Medulla oblongata (tissue), 1 donor: Measurements from ENCODE around the gene PCGF3.
"Not testable (repeated sequence)": the region's sequence is repeated elsewhere in the genome, so short reads cannot be mapped to it uniquely, and the experiment has no call there.

Experiments used
- DNase-seq: peaks from one replicate; pipeline ENCODE4 v3.0.0-alpha.2; 2015; ENCODE audit errors: extremely low spot score

PCGF3 gene

DNA sequence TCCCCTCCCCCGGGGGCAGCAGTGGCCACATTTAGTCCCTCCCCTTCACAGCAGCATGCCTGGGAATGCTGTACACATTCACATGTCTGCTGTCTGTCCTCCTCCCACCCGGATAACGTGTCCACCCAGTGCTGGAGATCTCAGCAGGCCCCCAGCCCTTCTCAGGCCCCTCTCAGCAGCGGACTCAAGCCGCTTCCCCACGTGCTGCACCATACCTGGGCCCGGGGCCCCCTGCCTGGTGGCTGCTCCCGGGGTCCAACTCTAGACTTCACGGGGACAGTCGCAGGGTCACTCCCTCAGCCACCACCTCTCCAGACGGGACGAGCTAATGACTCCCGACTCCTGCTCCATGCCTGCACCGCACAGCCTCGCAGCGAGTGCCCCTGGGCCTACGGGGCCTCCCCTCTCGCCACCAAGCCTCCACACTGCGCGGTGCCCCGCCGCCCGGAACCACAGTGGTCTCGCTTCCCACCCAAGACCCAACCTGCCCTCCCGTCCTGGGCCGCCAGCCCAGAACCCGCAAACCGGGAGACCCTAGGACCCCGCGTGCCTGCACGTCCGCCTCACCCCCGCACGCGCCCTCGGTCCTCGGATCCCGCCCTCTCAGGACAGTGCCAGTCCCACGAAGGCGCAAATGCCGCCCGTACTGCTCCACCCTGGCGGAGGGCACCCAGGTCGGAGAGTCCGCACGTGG is 1.3 kb upstream of the PCGF3 start:
- no peak for DNase-seq

DNA sequence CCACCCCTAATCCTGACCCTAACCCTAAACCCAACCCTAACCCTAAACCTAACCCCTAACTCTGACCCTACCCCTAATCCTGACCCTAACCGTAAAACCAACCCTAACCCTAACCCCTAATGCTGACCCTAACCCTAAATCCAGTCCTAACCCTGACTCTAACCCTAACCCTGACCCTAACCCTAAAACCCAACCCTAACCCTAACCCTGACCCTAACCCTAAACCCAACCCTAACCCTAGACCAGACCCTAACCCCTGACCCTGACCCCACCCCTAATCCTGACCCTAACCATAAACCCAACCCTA is 708 bp upstream of the PCGF3 start:
- DNase-seq: no peak

DNA sequence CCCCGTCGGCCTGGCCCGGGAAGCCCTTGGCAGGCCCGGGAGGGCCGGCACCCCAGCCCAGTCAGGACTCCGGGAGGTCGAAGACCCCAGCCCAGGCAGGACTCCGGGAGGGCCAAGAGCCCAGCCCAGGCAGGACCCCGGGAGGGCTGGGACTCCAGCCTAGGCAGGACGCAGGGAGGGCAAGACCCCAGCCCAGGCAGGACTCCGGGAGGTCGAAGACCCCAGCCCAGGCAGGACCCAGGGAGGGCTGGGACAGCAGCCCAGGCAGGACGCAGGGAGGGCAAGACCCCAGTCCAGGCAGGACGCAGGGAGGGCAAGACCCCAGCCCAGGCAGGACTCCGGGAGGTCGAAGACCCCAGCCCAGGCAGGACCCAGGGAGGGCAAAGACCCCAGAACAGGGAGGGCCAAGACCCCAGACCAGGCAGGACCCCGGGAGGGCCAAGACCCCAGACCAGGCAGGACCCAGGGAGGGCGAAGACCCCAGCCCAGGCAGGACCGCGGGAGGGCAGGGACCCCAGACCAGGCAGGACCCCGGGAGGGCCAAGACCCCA is 526 bp downstream of the PCGF3 start:
- not testable (repeated sequence) for DNase-seq

DNA sequence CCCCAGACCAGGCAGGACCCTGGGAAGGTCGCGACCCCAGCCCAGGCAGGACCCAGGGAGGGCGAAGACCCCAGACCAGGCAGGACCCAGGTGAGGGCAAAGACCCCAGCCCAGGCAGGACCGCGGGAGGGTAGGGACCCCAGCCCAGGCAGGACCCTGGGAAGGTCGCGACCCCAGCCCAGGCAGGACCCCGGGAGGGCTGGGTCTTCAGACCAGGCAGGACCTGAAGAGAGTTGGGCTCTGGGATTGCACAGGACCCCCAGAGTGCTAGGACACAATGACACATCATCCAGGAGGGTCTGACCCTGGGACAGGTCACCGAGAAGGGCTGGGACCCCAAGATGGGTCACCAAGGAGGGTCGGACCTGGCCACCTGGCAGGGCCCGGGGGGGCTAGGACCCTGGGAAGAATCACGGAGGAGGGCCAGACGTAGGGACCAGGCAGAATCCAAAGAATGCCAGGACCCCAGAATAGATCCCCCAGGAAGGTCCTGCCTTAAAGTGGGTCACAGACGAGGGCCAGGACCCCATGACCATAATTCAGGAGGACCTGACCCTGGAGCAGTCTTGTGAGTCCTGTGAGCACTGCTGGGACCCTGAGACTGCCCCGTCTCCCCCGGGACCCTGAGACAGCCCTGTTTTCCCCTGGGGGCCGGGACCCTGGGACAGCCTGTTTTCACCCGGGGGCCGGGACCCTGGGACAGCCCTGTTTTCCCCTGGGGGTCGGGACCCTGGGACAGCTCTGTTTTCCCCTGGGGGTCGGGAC is 1.4 kb downstream of the PCGF3 start:
- DNase-seq: no peak

DNA sequence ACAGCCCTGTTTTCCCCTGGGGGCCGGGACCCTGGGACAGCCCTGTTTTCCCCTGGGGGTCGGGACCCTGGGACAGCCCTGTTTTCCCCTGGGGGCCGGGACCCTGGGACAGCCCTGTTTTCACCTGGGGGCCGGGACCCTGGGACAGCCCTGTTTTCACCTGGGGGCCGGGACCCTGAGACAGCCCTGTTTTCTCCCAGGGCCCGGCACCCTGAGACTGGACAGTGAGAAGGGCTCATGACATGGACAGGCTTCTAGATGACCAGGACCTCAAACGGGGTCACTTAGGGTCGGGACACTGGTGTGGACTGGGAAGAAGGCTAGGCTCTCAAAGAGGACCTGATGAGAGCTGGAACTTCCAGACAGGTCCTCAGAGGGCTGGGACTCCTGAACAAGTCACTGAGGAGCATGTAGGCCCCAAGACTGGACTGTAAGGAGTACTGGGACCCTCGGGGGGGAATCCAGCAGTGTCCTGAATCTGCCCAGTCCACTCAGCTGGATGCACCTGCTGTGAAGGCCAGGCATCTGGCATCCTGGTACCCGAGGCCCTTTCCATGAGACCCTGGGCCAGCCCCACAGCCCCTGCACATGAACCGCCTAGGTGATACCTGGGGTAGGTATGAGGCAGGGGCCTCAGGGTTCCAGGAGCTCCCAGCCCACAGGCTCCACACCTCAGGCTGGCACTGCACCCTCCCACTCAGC is 2.4 kb downstream of the PCGF3 start:
- no peak for DNase-seq

DNA sequence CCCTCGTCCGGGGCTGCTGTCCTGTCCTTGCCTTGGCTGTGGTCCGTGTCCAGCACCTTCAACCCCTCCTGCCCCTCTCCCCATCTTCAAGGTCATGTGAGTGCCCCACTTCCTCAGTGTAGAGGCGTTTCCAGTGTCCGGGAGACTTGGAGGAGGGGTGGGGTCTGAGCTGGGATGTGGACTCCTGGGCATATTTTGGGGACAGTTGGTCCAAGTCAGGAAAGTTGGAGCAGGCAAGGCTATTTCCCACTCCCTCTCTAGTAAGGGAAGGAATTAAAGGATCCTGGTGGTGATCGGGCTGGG is 3.0 kb downstream of the PCGF3 start:
- no peak for DNase-seq

DNA sequence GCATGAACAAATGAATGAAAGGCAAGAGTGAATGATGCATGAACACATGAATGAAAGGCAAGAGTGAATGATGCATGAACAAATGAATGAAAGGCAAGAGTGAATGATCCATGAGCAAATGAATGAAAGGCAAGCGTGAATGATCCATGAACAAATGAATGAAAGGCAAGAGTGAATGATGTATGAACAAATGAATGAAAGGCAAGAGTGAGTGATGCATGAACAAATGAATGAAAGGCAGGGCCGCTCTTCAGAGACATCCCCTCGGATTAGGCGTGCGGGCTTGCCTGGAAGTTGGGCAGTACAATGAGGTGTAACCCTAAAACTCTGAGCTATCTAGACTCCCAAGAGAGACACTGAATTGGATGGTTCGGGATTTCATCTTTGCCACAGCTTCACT is 3.7 kb downstream of the PCGF3 start:
- DNase-seq: no peak

DNA sequence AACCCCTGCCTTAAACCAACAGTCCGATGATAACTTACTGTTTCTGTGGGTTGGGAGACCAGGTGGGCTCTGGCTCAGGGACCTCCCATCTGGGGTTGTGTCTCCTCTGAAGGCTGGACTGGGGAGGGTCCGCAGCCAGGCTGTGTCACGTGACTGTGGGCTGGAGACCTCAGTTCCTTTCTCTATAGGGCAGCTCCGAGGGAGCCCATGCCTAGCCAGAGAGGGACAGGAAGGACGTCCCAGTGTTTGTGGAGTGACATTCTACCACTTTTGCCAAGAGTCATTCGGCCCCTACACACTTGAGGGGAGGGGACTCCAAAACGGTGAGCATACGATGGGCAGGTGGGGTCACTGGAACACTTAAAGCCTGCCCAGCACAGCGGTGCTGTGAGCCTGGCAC is 4.5 kb downstream of the PCGF3 start:
- DNase-seq: no peak

DNA sequence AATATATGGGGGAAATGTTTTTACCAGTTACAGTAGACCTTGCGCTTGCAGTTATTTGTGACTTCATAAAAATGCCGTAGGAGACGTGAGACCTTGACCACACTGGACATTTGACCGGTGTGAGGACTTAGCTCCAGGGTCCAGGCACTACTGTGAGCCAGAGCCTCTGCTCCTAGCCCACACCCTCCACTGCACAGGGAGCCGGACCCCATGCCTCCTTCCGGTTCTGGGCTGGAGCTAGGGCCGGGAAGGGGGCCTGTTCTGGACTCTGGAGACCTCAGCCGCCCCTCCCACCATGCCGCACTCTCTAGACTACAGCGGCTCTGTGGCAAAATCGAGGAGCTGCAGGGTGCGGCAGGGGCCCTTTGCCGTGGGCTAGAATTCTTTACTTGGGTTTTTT is 5.3 kb downstream of the PCGF3 start:
- DNase-seq: no peak

DNA sequence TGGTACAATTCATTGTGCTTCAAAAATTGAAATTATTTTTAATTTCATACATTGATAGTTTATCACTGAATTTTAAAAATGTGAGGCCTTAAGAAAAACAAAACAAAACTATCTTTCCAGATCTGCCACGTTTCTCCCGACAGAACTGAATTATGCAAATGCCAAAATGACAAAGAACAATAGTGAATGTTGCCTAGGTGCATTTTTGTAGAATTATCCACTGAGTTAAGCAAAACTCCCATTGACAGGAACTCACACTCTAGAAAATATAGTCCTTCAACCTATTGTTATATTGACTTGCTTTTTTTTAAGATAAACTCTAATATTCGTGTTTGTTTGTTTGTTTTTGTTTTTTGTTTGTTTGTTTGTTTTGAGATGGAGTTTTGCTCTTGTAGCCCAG is 6.5 kb downstream of the PCGF3 start:
- DNase-seq: no peak

DNA sequence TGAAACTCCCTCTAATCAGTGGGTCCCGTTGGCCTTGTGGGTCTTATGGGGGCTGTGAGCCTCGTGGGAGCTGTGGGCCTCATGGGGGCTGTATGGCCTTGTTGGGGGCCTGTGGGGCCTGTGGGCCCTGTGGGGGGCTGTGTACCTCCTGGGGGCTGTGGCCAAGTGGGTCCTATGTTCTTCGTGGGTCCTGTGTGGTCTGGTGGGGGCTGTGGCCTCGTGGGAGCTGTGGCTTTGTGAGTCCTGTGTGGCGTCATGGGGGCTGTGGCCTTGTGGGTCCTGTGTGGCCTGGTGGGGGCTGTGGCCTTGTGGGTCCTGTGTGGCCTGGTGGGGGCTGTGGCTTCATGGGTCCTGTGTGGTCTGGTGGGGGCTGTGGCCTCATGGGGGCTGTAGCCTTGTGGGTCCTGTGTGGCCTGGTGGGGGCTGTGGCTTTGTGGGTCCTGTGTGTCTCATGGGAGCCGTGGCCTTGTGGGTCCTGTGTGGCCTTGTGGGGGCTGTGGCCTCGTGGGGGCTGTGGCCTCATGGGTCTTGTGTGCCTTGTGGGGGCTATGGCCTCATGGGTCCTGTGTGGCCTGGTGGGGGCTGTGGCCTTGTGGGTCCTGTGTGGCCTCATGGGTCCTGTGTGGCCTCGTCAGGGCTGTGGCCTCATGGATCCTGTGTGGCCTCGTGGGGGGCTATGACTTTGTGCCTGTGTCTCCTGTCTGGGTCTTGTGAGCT is 7.4 kb downstream of the PCGF3 start:
- DNase-seq: no peak

DNA sequence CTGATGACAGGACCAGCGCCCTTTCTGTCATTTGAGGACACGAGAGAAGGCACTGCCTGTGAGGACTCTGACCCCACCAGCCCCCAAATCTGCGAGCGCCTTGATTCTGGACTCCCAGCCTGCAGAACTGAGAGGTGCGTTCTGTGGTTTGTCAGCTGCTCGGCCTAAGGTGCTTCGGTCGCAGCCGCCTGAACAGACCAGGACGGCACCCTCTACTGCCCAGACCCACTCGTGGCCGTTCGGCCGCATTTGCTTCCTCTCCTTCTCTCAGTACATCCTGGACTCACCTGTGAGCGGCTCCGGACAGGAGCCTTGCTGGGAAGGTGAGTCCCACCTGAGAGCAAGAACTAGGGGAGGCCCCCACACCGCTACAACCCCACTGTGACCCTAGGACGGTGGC is 8.5 kb downstream of the PCGF3 start:
- no peak for DNase-seq

DNA sequence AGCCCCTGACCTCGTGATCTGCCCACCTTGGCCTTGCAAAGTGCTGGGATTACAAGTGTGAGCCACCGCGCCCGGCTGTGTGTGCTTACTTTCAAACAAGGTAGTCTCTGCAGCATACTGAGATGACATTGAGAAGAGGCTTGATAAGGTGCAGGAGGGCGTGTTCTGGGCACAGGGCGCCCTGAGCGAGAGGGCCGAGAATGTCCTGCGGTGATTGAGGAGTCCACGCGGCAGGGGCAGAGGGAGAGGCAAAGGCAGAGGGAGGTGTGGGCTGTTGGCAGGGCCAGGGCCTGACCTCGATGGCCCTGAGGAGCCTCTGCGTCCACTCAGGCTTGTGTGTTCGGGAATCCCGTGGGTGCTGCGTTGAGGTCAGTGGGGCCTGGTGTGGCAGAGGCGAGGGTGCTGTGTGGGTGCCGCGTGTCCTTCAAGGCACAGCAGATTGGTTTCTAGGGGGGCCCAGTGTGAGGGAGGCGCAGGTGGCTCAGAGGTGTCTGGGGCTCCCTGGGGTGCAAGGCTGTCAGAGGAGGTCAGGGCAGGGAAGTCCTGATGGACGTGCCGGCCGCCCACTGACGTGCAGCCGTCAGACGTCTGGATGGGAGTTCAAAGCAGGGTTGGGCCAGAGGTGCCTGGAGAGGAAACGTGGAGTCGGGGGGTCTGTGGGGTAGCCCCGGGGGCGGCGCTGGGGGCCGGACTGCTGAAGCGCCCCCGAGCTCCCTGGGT is 12.1 kb downstream of the PCGF3 start:
- no peak for DNase-seq

DNA sequence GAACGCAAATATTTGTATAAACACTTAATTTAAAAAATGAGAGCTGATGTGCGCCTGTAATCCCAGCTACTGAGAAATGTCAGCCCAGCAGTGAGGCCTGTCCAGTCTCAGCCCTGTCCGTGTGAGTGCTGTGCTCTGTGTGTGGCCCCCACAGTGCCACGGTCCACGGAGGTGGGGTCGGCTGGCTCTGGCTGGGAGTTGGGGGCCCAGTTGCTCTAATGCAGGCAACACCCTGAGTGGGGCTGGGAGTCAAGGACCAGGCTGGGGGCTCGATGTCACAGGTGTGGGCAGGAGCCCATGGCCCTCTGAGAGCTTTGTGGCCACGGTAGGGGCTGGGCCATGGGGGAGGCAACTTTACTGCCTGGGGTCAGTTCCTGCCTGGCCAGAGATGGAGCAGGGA is 12.8 kb downstream of the PCGF3 start:
- DNase-seq: no peak

DNA sequence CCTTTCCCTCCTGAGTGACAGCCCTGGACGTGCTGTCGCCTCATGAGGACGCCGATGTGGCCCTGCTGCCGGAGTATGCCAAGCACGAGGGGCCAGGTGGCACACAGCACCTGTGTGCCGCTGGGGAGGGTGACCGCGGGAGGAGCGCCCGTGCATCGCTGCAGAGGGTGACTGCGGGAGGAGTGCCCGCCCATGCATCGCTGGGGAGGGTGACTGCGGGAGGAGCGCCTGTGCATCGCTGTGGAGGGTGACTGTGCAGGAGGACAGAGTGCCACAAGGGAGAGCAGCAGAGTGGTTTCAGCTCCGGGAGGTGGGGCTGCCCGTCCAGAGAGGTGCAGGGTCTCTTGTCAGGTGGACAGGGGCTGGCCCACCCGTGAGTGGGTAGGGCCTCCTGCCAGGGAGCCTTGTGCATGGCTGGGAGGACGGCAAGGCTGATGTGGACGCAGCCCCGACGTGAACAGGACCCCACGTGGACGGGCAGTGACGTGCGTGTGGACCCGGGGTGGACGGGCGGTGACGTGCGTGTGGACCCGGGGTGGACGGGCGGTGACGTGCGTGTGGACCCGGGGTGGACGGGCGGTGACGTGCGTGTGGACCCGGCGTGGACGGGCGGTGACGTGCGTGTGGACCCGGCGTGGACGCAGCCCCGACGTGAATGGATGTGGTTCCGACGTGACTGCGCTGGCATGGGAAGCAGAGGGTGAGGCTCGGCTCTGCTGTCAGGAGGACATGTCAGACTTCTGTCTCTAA is 14.7 kb downstream of the PCGF3 start:
- DNase-seq: no peak

DNA sequence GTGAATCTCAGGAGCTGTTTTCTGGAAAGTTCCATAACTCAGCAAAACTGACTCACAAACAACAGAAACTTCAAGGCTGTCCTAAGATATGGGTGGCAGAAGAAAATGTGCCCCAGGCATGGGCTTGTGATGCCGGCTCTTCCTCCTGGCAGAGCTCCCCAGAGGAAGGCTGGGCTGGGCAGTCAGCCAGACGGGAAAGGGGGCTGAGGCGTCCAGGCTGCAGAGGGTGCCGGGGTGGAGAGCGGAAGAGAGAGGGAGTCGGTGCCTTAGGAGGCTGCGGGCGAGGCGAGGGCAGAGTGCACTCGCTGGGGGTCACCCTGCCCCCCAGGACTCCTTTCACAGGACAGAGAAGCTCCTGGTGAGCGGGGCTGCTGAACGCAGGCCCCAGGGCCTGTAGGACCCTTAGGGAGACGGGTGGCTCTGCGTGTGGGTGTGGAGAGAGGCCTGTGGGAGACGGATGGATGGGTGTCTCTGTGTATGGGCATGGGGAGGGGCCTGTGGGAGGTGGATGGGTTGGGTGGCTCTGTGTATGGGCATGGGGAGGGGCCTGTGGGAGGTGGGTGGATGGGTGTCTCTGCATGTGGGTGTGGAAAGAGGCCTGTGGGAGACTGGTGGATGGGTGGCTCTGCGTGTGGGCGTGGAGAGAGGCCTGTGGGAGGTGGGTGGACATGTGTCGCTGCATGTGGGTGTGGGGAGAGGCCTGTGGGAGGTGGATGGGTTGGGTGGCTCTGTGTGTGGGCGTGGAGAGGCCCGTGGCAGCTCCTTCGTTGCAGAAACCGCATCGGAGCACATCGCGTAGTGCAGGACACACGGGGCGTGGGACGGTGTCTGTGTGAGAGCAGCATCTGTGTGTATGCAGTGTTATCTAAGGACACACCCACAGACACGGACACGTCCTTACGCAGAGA is 15.9 kb downstream of the PCGF3 start:
- peak; percentile 45 for DNase-seq

DNA sequence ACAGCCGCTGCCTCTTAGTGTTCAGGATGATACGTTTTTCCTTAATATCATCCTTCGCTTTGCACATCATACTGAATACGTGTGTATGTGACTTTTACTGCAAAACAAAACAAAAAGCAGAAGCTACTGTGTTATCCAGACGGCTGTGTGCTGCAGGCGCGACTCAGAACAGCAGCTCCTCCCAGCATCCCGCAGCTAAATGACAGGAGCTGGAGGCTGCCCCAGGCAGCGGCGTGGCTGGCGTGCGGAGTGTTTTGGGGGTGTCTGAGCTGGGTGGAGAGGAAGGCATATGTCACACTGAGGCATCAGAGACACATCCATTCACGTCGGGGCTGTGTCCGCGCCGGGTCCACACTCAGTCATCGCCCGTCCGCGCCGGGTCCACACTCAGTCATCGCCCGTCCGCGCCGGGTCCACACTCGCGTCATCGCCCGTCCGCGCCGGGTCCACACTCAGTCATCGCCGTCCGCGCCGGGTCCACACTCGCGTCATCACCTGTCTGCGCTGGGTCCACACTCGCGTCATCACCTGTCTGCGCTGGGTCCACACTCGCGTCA is 16.6 kb downstream of the PCGF3 start:
- DNase-seq: no peak

DNA sequence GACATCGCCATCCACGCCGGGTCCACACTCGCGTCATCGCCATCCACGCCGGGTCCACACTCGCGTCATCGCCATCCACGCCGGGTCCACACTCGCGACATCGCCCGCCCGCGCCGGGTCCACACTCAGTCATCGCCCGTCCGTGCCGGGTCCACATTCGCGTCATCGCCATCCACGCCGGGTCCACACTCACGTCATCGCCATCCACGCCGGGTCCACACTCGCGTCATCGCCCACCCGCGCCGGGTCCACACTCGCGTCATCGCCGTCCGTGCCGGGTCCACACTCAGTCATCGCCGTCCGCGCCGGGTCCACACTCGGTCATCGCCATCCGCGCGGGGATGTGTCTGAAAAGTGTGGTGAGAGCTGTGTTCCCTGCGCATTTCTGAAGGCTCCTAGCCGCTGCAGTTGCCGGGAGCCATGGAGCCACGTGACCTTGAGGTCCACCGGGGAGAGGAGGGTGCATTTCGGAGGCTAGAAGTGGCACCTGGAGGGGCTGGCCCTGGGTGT is 17.3 kb downstream of the PCGF3 start:
- no peak for DNase-seq

DNA sequence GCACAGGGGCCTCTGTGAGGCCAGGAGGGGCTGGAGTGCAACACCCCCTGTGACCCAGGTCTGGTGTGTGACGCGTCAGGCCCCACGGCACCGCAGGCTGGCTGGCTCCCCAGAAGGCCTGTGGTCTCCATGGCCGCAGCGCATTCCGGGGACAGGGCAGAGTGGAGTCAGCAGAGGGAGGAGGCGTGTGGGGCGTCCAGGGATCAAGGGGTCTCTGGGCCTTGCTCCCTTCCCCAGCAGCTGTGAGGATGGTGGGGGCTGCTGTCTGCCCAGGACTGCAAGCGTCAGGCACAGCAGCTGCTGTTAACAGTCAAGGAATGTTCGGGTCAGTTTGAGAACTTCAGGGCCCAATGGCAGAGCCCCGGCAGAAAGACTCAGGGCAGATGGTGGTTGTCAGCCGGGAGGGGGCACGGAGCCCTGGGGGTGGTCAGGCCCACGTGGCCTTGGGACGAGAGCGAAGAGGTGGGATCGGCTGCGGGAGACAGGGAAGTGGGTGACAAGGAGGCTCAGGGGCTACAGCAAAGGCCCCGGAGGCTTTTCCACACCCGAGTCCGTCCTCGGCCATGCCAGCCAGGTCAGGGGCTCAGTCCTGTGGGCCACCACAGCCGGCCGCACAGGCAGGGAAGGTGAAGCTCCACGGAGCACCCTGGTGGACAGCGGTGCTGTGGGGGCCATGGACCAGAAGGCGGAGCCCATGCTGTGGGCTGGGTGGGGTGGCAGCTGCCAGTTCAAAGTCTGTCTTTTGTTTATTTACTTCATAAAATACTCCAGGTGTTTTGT is 18.3 kb downstream of the PCGF3 start:
- DNase-seq: peak; percentile 32
